Caco-2 (cell line): ENCODE results near the gene TSPAN6. TPM values are rescaled to one million over a fixed set of nuclear protein-coding genes. Genes with fewer than 3 reads are reported as not detected.

ENCODE experiments used
- BruUV-seq: library from RNA; stranded (reverse); fragments of 400-500 nt; replicated peaks from 2 replicates; lab custom pipeline; 2021; lab: Mats Ljungman, UMichigan
- CTCF ChIA-PET: fragments of 300-600 bp; sonication (Branson Sonifier 250); formaldehyde crosslinking; loops from one replicate; lab custom pipeline; 2022; ENCODE audit warnings: antibody characterized with exemption; lab: Charles Lee
- POLR2A ChIA-PET: fragments of 300-600 bp; sonication (Branson Sonifier 250); formaldehyde crosslinking; loops from one replicate; lab custom pipeline; 2022; ENCODE audit warnings: antibody characterized with exemption; lab: Charles Lee
- DNase-seq, 2 experiments: peaks; one replicate each; pipeline versions ENCODE4 v3.0.0 to v3.0.0-alpha.2; 2020 to 2022
- H3K27me3 ChIP-seq: replicated peaks from 2 replicates; pipeline ENCODE4 v1.6.0; 2011; ENCODE audit warnings: low read length; ENCODE audit not compliant: control insufficient read depth, insufficient read depth
- H3K36me3 ChIP-seq: 2 replicates; pipeline ENCODE4 v1.5.1; 2011; ENCODE audit warnings: low read length; ENCODE audit not compliant: control insufficient read depth, insufficient read depth
- H3K4me1 ChIP-seq: fragments of 250-450 bp; sonication (Bioruptor Pico); 2 replicates; pipeline ENCODE4 v1.5.1; 2020; ENCODE audit warnings: mild to moderate bottlenecking
- H3K4me3 ChIP-seq: 2 replicates; pipeline ENCODE4 v1.5.1; 2011; ENCODE audit warnings: low read depth, mild to moderate bottlenecking, control low read depth, low read length
- H3K9me3 ChIP-seq: fragments of 250-450 bp; sonication (Bioruptor Pico); 2 replicates; pipeline ENCODE4 v1.5.1; 2020; ENCODE audit warnings: mild to moderate bottlenecking, moderate library complexity
- H3K27ac Mint-ChIP-seq: one replicate; pipeline ENCODE4 v1.8.0; 2022; ENCODE audit warnings: mixed read lengths; ENCODE audit not compliant: unreplicated experiment
- H3K27me3 Mint-ChIP-seq: one replicate; pipeline ENCODE4 v1.8.0; 2022; ENCODE audit warnings: mixed read lengths; ENCODE audit not compliant: insufficient read depth, unreplicated experiment
- H3K36me3 Mint-ChIP-seq: one replicate; pipeline ENCODE4 v1.8.0; 2022; ENCODE audit warnings: mild to moderate bottlenecking, mixed read lengths; ENCODE audit not compliant: insufficient read depth, unreplicated experiment
- H3K4me1 Mint-ChIP-seq: one replicate; pipeline ENCODE4 v1.8.0; 2022; ENCODE audit warnings: low read depth, mixed read lengths; ENCODE audit not compliant: unreplicated experiment
- H3K4me3 Mint-ChIP-seq: one replicate; pipeline ENCODE4 v1.8.0; 2022; ENCODE audit warnings: mild to moderate bottlenecking, moderate library complexity, mixed read lengths; ENCODE audit not compliant: unreplicated experiment
- H3K9me3 Mint-ChIP-seq: one replicate; pipeline ENCODE4 v1.8.0; 2022; ENCODE audit warnings: mixed read lengths; ENCODE audit not compliant: unreplicated experiment
- intact Hi-C: fragments of 100-400 bp; cut with micrococcal nuclease; formaldehyde crosslinking; loops from one replicate; pipeline ENCODE4 v1.10.0; 2022; ENCODE audit not compliant: unreplicated experiment
- total RNA-seq: library from RNA; stranded (reverse); gene quantifications from 2 replicates; pipeline ENCODE4 v1.2.3, GENCODE V29; 2022
- TF ChIP-seq, protein P1 (sequence below), 2 experiments: fragments of 200-600 bp in 1 of 2; IDR thresholded peaks; 1 replicate in 1 of 2; 2 replicates in 1 of 2; pipeline versions ENCODE4 v1.5.1 to v1.8.0; 2011 to 2022; ENCODE audit warnings: antibody characterized with exemption in 1 of 2, control low read depth in 1 of 2, inconsistent platforms in 1 of 2, low read depth in 1 of 2, low read length in 1 of 2, mild to moderate bottlenecking in 1 of 2, moderate library complexity in 1 of 2; ENCODE audit not compliant: insufficient read depth in 1 of 2, severe bottlenecking in 1 of 2, unreplicated experiment in 1 of 2

The TSPAN6 gene
- total RNA-seq, 1 experiment from 2014 or later, result 137 TPM

DNA sequence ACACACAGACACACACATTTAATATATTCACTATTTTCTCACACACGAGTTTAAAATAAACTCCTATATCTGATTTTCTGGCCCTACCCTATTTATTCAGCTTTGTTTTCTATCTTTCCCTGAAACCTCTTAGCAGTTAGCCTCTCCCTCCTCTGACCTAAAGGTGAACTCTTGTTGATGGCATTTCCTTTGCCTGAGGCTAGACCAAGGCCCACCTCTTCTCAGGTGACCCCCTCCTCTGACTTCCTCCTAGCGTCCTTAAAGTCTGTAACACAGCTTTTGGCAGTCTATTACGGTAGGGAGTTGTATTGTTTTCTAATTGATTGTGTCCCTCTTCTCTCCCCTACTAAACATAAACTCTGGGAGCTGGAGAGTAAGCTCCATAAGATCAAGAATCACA lies 5.7 kb upstream of the TSPAN6 start:
- H3K4me1 Mint-ChIP-seq, result peaks cover 30% of the 10 kb centered on the region
- no peaks in the 10 kb centered on the region for H3K27me3 Mint-ChIP-seq
- H3K9me3 Mint-ChIP-seq, result no peaks in the 10 kb centered on the region
- peaks cover 6% of the 10 kb centered on the region for H3K36me3 Mint-ChIP-seq
- no peaks in the 10 kb centered on the region for H3K36me3 ChIP-seq
- intact Hi-C loops, result no loop called here
- no TSS peak for BruUV-seq
- no peak overlapping the region for H3K4me3 ChIP-seq
- H3K4me1 ChIP-seq, result peaks cover 27% of the 10 kb centered on the region
- no peak overlapping the region for H3K27ac Mint-ChIP-seq
- no peak overlapping the region for H3K4me3 Mint-ChIP-seq
- ChIA-PET POLR2A (no interaction called here), CTCF (no interaction called here)
- no peaks in the 10 kb centered on the region for H3K27me3 ChIP-seq
- DNase-seq, result no peak
- TF ChIP-seq, protein P1, sequence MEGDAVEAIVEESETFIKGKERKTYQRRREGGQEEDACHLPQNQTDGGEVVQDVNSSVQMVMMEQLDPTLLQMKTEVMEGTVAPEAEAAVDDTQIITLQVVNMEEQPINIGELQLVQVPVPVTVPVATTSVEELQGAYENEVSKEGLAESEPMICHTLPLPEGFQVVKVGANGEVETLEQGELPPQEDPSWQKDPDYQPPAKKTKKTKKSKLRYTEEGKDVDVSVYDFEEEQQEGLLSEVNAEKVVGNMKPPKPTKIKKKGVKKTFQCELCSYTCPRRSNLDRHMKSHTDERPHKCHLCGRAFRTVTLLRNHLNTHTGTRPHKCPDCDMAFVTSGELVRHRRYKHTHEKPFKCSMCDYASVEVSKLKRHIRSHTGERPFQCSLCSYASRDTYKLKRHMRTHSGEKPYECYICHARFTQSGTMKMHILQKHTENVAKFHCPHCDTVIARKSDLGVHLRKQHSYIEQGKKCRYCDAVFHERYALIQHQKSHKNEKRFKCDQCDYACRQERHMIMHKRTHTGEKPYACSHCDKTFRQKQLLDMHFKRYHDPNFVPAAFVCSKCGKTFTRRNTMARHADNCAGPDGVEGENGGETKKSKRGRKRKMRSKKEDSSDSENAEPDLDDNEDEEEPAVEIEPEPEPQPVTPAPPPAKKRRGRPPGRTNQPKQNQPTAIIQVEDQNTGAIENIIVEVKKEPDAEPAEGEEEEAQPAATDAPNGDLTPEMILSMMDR (IDR thresholded peaks at IDR 0.05; ENCODE audit: insufficient read depth in 1 of 2, low read depth in 1 of 2, low read length in 1 of 2, severe bottlenecking in 1 of 2, unreplicated experiment in 1 of 2), result no peak
- H3K9me3 ChIP-seq, result no peaks in the 10 kb centered on the region

DNA sequence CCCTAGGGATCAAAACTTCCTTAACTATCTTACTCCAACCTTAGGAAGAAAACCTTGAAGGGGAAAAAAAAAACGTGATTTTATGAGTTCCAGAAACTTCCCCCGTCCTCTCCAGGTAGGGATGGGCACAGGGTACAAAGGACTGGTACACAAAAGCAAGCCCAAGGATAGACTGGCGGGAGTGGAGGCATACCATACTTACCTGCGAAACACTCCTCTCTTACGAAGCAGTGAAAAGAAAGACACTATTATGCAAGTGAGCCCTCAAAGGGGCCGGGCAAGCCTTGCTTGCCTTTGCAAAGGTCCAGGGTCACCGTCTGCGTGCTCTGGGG lies 651 bp downstream of the TSPAN6 start:
- H3K4me1 Mint-ChIP-seq, result peaks cover 16% of the 10 kb centered on the region
- peak overlapping the region; percentile 78 for H3K4me3 Mint-ChIP-seq
- CTCF ChIA-PET, result interaction anchor here (0.7 to 2.4 kb wide), 3 partner anchors 13 to 189 kb away, joined by 3 to 14 read pairs (median 9); no protein-coding TSS in a partner anchor
- H3K36me3 Mint-ChIP-seq, result peaks cover 21% of the 10 kb centered on the region
- H3K4me1 ChIP-seq, result peaks cover 5% of the 10 kb centered on the region
- H3K27me3 ChIP-seq, result no peaks in the 10 kb centered on the region
- no TSS peak for BruUV-seq
- TF ChIP-seq, protein P1 (IDR thresholded peaks at IDR 0.05; ENCODE audit: insufficient read depth in 1 of 2, low read depth in 1 of 2, low read length in 1 of 2, severe bottlenecking in 1 of 2, unreplicated experiment in 1 of 2), result no peak
- H3K27me3 Mint-ChIP-seq, result no peaks in the 10 kb centered on the region
- peak overlapping the region; percentile 81 for H3K4me3 ChIP-seq
- no peaks in the 10 kb centered on the region for H3K9me3 ChIP-seq
- DNase-seq, result no peak
- H3K27ac Mint-ChIP-seq, result peak overlapping the region; percentile 93
- H3K36me3 ChIP-seq, result no peaks in the 10 kb centered on the region
- POLR2A ChIA-PET, result interaction anchor here (0.7 to 2.1 kb wide), 3 partner anchors 9 to 21 kb away, joined by 3 to 13 read pairs (median 12); no protein-coding TSS in a partner anchor
- intact Hi-C loops, result loop anchor here (1.0 kb wide), 3 partner anchors 13 to 21 kb away; no protein-coding TSS in a partner anchor
- no peaks in the 10 kb centered on the region for H3K9me3 Mint-ChIP-seq

DNA sequence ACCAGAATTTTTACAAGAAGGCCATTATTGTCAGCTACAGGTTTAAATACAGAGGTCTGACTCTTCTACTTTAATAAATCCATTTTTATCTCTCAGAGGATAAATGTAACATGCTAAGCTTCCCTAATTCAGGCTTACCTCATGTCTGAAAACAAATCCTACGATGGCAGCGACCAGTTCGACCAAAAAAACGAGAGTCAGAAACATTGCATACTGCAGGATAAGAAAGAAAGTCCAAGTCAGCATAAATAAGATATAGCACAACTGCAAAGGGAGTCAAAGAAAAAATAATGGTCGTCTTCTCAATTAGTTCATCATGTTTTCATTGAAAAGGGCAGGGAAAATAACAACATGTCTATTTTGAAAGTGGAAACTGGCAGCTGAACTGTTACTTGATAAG lies 1.6 kb downstream of the TSPAN6 start:
- no TSS peak for BruUV-seq
- H3K9me3 Mint-ChIP-seq, result no peaks in the 10 kb centered on the region
- H3K27ac Mint-ChIP-seq, result peak overlapping the region; percentile 93
- H3K4me3 Mint-ChIP-seq, result peak overlapping the region; percentile 78
- peaks cover 5% of the 10 kb centered on the region for H3K4me1 ChIP-seq
- H3K27me3 Mint-ChIP-seq, result no peaks in the 10 kb centered on the region
- H3K4me3 ChIP-seq, result peak overlapping the region; percentile 81; the same call in 1 of the 2 replicates
- DNase-seq, result no peak
- peaks cover 16% of the 10 kb centered on the region for H3K4me1 Mint-ChIP-seq
- ChIA-PET CTCF (no interaction called here), POLR2A (no interaction called here)
- no peaks in the 10 kb centered on the region for H3K27me3 ChIP-seq
- no peaks in the 10 kb centered on the region for H3K36me3 ChIP-seq
- TF ChIP-seq, protein P1 (IDR thresholded peaks at IDR 0.05; ENCODE audit: insufficient read depth in 1 of 2, low read depth in 1 of 2, low read length in 1 of 2, severe bottlenecking in 1 of 2, unreplicated experiment in 1 of 2), result no peak
- no peaks in the 10 kb centered on the region for H3K9me3 ChIP-seq
- intact Hi-C loops, result no loop called here
- H3K36me3 Mint-ChIP-seq, result peaks cover 30% of the 10 kb centered on the region
